HG03521 (cell line): ENCODE results near the gene RNGTT.
"Not testable (repeated sequence)": the region's sequence is repeated elsewhere in the genome, so short reads cannot be mapped to it uniquely, and the experiment has no call there.

Source experiments
- ATAC-seq: cut with Tn5 transposase; IDR thresholded peaks from one replicate; pipeline ENCODE4 v1.9.1; 2021; ENCODE audit warnings: mild to moderate bottlenecking, moderate library complexity; ENCODE audit not compliant: unreplicated experiment

The RNGTT gene

GRCh38 chr6:88963139-88964090, at the start of gene RNGTT:
TSS of gene RNGTT (minus strand) at chr6:88963618. CDS start at chr6:88963409, 209 bp downstream.
- peak; percentile 99 for ATAC-seq

- ATAC-seq = no peak
Measured at GRCh38 chr6:89011436-89011835, 48.0 kb upstream of the RNGTT start.

GRCh38 chr6:89010825-89011224, 47.4 kb upstream of the RNGTT start:
- ATAC-seq = no peak

- ATAC-seq = no peak
Measured at GRCh38 chr6:89009624-89010059, 46.2 kb upstream of the RNGTT start.

GRCh38 chr6:89008815-89009374, 45.5 kb upstream of the RNGTT start:
- no peak for ATAC-seq

- no peak for ATAC-seq
Measured at GRCh38 chr6:89008001-89008814, 44.8 kb upstream of the RNGTT start.

- no peak for ATAC-seq
Measured at GRCh38 chr6:89007209-89008000, 44.0 kb upstream of the RNGTT start.

- ATAC-seq = no peak
Measured at GRCh38 chr6:89002523-89002922, 39.1 kb upstream of the RNGTT start.

- ATAC-seq = no peak
Measured at GRCh38 chr6:88997327-88997726, 33.9 kb upstream of the RNGTT start.

GRCh38 chr6:88992741-88993552, 29.5 kb upstream of the RNGTT start:
- no peak for ATAC-seq

GRCh38 chr6:88989215-88989614, 25.8 kb upstream of the RNGTT start:
- ATAC-seq = no peak

- ATAC-seq = no peak
Measured at GRCh38 chr6:88987922-88988321, 24.5 kb upstream of the RNGTT start.

- ATAC-seq = no peak
Measured at GRCh38 chr6:88985901-88986300, 22.5 kb upstream of the RNGTT start.

GRCh38 chr6:88984606-88985005, 21.2 kb upstream of the RNGTT start:
- no peak for ATAC-seq

GRCh38 chr6:88984152-88984551, 20.7 kb upstream of the RNGTT start:
- no peak for ATAC-seq

GRCh38 chr6:88983532-88983931, 20.1 kb upstream of the RNGTT start:
- ATAC-seq = no peak

- ATAC-seq = not testable (repeated sequence)
Measured at GRCh38 chr6:88983129-88983528, 19.7 kb upstream of the RNGTT start.

- ATAC-seq = no peak
Measured at GRCh38 chr6:88982720-88983119, 19.3 kb upstream of the RNGTT start.

GRCh38 chr6:88975369-88975768, 12.0 kb upstream of the RNGTT start:
- no peak for ATAC-seq
